Endodermal cell (in vitro differentiated cells): ENCODE measurements around the gene LGALS14. TPM values are rescaled to one million over a fixed set of nuclear protein-coding genes. Genes with fewer than 3 reads are reported as not detected.

Source experiments
- DNase-seq: peaks from one replicate; pipeline ENCODE4 v3.0.0-alpha.2; 2017
- H3K27ac ChIP-seq: 2 replicates; pipeline ENCODE4 v1.5.1; 2013; ENCODE audit warnings: mild to moderate bottlenecking, low read depth, low read length, moderate library complexity
- H3K27me3 ChIP-seq: 2 replicates; pipeline ENCODE4 v1.6.1; 2013; ENCODE audit warnings: mild to moderate bottlenecking, low read length, moderate library complexity; ENCODE audit not compliant: insufficient read depth, control insufficient read depth, poor library complexity, severe bottlenecking
- H3K36me3 ChIP-seq: 2 replicates; pipeline ENCODE4 v1.7.0; 2013; ENCODE audit warnings: mild to moderate bottlenecking, low read length, moderate library complexity; ENCODE audit not compliant: control insufficient read depth, insufficient read depth
- H3K4me1 ChIP-seq: one replicate; pipeline ENCODE4 v1.7.0; 2013; ENCODE audit warnings: low read length; ENCODE audit not compliant: control insufficient read depth, insufficient read depth
- H3K4me3 ChIP-seq: 2 replicates; pipeline ENCODE4 v1.5.1; 2013; ENCODE audit warnings: mild to moderate bottlenecking, low read length, moderate library complexity
- H3K9ac ChIP-seq: 2 replicates; pipeline ENCODE4 v1.6.1; 2013; ENCODE audit warnings: mild to moderate bottlenecking, low read length, moderate library complexity; ENCODE audit not compliant: poor library complexity, severe bottlenecking; ENCODE audit errors: extremely low read depth
- H3K9me3 ChIP-seq: 2 replicates; pipeline ENCODE4 v1.6.1; 2013; ENCODE audit warnings: mild to moderate bottlenecking, low read length, moderate library complexity; ENCODE audit not compliant: control insufficient read depth
- H3K27ac Mint-ChIP-seq: 2 replicates; pipeline ENCODE4 v1.8.0; 2020; ENCODE audit warnings: mixed read lengths
- H3K27me3 Mint-ChIP-seq: 2 replicates; pipeline ENCODE4 v1.8.0; 2021; ENCODE audit warnings: mild to moderate bottlenecking, mixed read lengths; ENCODE audit not compliant: insufficient read depth
- H3K36me3 Mint-ChIP-seq: 2 replicates; pipeline ENCODE4 v1.8.0; 2020; ENCODE audit warnings: low read depth, mixed read lengths
- H3K4me1 Mint-ChIP-seq: 2 replicates; pipeline ENCODE4 v1.8.0; 2020; ENCODE audit warnings: mixed read lengths
- H3K4me3 Mint-ChIP-seq: 2 replicates; pipeline ENCODE4 v1.8.0; 2020; ENCODE audit warnings: mild to moderate bottlenecking, moderate library complexity, mixed read lengths
- H3K9me3 Mint-ChIP-seq: 2 replicates; pipeline ENCODE4 v1.8.0; 2020; ENCODE audit warnings: mild to moderate bottlenecking, mixed read lengths
- WGBS, 2 experiments: methylation state at CpG; one replicate each; pipeline versions ENCODE4 v1.1.5 to v1.1.7; 2013; ENCODE audit warnings: missing lambda C conversion rate in 2 of 2, mixed read lengths in 1 of 2; ENCODE audit not compliant: insufficient coverage in 1 of 2, insufficient read length in 1 of 2; 5-methylcytosine and 5-hydroxymethylcytosine counted together
- total RNA-seq, 2 donors: library from RNA; stranded (reverse); fragmentation: NEBNext Ultra II Directional in 1 of 2; extraction: Animal tissue kit (Norgen Biotek cat#: 25700) in 1 of 2; gene quantifications; 2 replicates in 1 of 2; 3 replicates in 1 of 2; pipeline ENCODE4 v1.2.1, GENCODE V29; 2021
- TF ChIP-seq, protein P1 (sequence below): fragments of 200-600 bp; sonication (generic); conservative IDR thresholded peaks from 2 replicates; pipeline ENCODE4 v1.5.0; 2021; ENCODE audit warnings: antibody characterized with exemption, mild to moderate bottlenecking

LGALS14 gene
- total RNA-seq, 2 donors from 2014 or later: not detected

DNA sequence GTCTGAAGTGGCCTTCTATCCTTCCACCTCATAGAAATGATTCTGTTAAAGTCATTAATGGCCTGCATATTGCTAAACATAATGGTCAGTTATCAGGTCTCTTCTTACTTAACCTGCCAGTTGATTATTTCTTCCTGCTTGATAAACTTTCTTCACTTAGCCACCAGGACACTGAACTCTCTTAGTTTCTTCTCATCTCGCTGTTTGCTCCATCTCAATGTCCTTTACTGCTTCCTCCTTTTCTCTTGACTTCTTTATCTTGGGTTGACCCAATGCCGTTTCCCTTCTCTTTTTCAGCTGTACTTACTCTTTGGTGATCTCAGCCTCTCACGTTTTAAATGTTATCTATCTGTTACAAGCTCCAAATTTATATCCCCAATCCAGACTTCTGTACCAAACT is 50.7 kb downstream of the LGALS14 start:
- Mint-ChIP-seq H3K27ac (no peak overlapping the region), H3K36me3 (no peaks in the 10 kb centered on the region), H3K4me1 (no peaks in the 10 kb centered on the region), H3K9me3 (no peaks in the 10 kb centered on the region), H3K4me3 (no peak overlapping the region), H3K27me3 (peaks cover 9% of the 10 kb centered on the region)
- no peak for DNase-seq
- Histone ChIP-seq H3K4me3 (no peak overlapping the region), H3K27ac (no peak overlapping the region), H3K27me3 (peaks cover 69% of the 10 kb centered on the region), H3K9ac (no peak overlapping the region), H3K4me1 (no peaks in the 10 kb centered on the region), H3K36me3 (no peaks in the 10 kb centered on the region), H3K9me3 (no peaks in the 10 kb centered on the region)
- TF ChIP-seq, protein P1, sequence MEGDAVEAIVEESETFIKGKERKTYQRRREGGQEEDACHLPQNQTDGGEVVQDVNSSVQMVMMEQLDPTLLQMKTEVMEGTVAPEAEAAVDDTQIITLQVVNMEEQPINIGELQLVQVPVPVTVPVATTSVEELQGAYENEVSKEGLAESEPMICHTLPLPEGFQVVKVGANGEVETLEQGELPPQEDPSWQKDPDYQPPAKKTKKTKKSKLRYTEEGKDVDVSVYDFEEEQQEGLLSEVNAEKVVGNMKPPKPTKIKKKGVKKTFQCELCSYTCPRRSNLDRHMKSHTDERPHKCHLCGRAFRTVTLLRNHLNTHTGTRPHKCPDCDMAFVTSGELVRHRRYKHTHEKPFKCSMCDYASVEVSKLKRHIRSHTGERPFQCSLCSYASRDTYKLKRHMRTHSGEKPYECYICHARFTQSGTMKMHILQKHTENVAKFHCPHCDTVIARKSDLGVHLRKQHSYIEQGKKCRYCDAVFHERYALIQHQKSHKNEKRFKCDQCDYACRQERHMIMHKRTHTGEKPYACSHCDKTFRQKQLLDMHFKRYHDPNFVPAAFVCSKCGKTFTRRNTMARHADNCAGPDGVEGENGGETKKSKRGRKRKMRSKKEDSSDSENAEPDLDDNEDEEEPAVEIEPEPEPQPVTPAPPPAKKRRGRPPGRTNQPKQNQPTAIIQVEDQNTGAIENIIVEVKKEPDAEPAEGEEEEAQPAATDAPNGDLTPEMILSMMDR: no peak
- 67% methylated on average over 3 of the region's 3 CpGs for WGBS, 2 experiments

Other genes starting within 250 kb of the LGALS14 start
- gene TIMM50, start 223.6 kb upstream of the LGALS14 start, total RNA-seq: 10 to 100 TPM; 87.8 to 94.6 TPM
- 1 to 10 TPM; 2.0 to 4.3 TPM for gene DLL3, start 205.5 kb upstream of the LGALS14 start, total RNA-seq
- gene SELENOV, start 189.3 kb upstream of the LGALS14 start, total RNA-seq: 10 to 100 TPM in 1 of 2 donors, 1 to 10 TPM in 1; 8.7 to 15.3 TPM
- gene EID2B, start 171.6 kb upstream of the LGALS14 start, total RNA-seq: 1 to 10 TPM; 1.2 to 3.8 TPM
- gene EID2, start 164.3 kb upstream of the LGALS14 start, total RNA-seq: 10 to 100 TPM; 24.0 to 29.7 TPM
- not detected for gene LGALS13, start 102.0 kb upstream of the LGALS14 start, total RNA-seq
- gene LGALS16, start 48.6 kb upstream of the LGALS14 start, total RNA-seq: not detected
- gene CLC, start 33.5 kb downstream of the LGALS14 start, total RNA-seq: not detected
- not detected for gene LEUTX, start 74.4 kb downstream of the LGALS14 start, total RNA-seq
- 10 to 100 TPM; 21.8 to 37.7 TPM for gene DYRK1B, start 129.7 kb downstream of the LGALS14 start, total RNA-seq
- 100 to 1,000 TPM; 356 to 387 TPM for gene FBL, start 141.9 kb downstream of the LGALS14 start, total RNA-seq
- under 1 TPM; 0.29 to 0.62 TPM for gene FCGBP, start 230.2 kb downstream of the LGALS14 start, total RNA-seq